PC-9 (cell line): ENCODE results near the gene LRP11.

ENCODE experiments used
- CTCF ChIP-seq: fragments of 200-600 bp; sonication (generic); conservative IDR thresholded peaks from 2 replicates; pipeline ENCODE4 v1.6.1; 2017; ENCODE audit warnings: mixed run types, antibody characterized with exemption, mild to moderate bottlenecking, moderate library complexity
- EZH2 ChIP-seq: fragments of 200-600 bp; sonication (generic); IDR thresholded peaks from 2 replicates; pipeline ENCODE4 v1.8.0; 2017; ENCODE audit warnings: antibody characterized with exemption, low read depth

GRCh38 chr6:149896491-149896890, 32.3 kb upstream of the LRP11 start:
- TF ChIP-seq CTCF = no peak
- TF ChIP-seq EZH2 = no peak
